Fibroblast of villous mesenchyme (primary cell): ENCODE measurements around the gene LRFN4. TPM values are rescaled to one million over a fixed set of nuclear protein-coding genes. Genes with fewer than 3 reads are reported as not detected.

Experiments
- DNase-seq: peaks from one replicate; pipeline ENCODE4 v3.0.0-alpha.2; 2010; ENCODE audit warnings: low read depth
- H3K4me3 ChIP-seq: 2 replicates; pipeline ENCODE4 v1.5.1; 2011; ENCODE audit warnings: low read depth, mild to moderate bottlenecking, low read length
- CTCF ChIP-seq: IDR thresholded peaks from 2 replicates; pipeline ENCODE4 v1.5.1; 2012; ENCODE audit warnings: low read depth, mild to moderate bottlenecking, low read length; ENCODE audit not compliant: insufficient read depth
- total RNA-seq: library from RNA; depleted of rRNA; stranded (reverse); fragments of >200 nt; gene quantifications from 2 replicates; pipeline ENCODE4 v1.2.3, GENCODE V29; 2012

The LRFN4 gene
- total RNA-seq, 1 donor: 9.9 TPM

- no peak for TF ChIP-seq CTCF
- H3K4me3 ChIP-seq: no peak overlapping the region
- DNase-seq: no peak
Measured at GRCh38 chr11:66880496-66881450, 23.9 kb downstream of the LRFN4 start.

GRCh38 chr11:66881451-66881835, 24.6 kb downstream of the LRFN4 start:
- DNase-seq: no peak
- no peak for TF ChIP-seq CTCF
- no peak overlapping the region for H3K4me3 ChIP-seq

GRCh38 chr11:66881927-66882452, 25.1 kb downstream of the LRFN4 start:
- no peak for TF ChIP-seq CTCF
- DNase-seq: no peak
- H3K4me3 ChIP-seq: no peak overlapping the region

GRCh38 chr11:66882561-66883015, 25.7 kb downstream of the LRFN4 start:
- DNase-seq: no peak
- H3K4me3 ChIP-seq: no peak overlapping the region
- no peak for TF ChIP-seq CTCF

- peak; percentile 67 for TF ChIP-seq CTCF
- H3K4me3 ChIP-seq: no peak overlapping the region
- DNase-seq: peak; percentile 63
Measured at GRCh38 chr11:66883016-66883965, 26.4 kb downstream of the LRFN4 start.

- no peak for DNase-seq
- no peak overlapping the region for H3K4me3 ChIP-seq
- TF ChIP-seq CTCF: no peak
Measured at GRCh38 chr11:66884443-66884842, 27.6 kb downstream of the LRFN4 start.
